ENCODE results near the gene SERPINA12. TPM values are rescaled to one million over a fixed set of nuclear protein-coding genes. Genes with fewer than 3 reads are reported as not detected.
A peak's percentile ranks its signal among the peaks of the same experiment; 100 is the strongest.

Gene SERPINA12
- total and polyA plus RNA-seq, 12 donors = not detected

DNA sequence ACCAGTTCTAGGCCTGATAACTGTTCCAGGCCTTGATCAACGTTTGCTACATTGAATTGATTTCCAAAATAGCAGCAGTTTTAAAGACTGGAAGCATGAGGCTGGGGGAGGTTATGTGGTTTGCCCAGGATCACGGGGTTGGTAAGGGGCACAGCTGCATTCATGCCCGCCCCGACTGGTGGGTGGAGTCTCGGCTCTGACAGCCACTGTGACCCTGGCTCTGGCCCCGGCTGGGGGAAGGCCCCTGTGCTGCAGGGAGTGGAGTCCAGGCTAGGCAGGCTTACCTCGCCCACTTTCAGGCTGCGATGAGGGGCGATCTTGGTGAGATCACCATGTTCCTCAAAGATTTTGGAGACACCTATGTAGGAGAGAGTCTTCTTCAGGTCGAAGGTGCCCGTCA lies 19.9 kb downstream of the SERPINA12 start:
- WGBS, 4 donors = 65 to 85% (median 75%) methylated on average over 5 to 11 of the region's 11 CpGs
- intact Hi-C loops (cut with DNase I) = loop anchor here in 1 of 2 donors (10.0 kb wide), 1 partner anchor 65 kb away; no protein-coding TSS in a partner anchor
- no peak for DNase-seq
- H3K27me3 ChIP-seq = peaks cover 3% of the 10 kb centered on the region
- H3K4me1 ChIP-seq (replicated peaks in 1 of 2) = no peaks in the 10 kb centered on the region
- no peak overlapping the region for H3K4me3 ChIP-seq
- no peak overlapping the region for H3K27ac ChIP-seq
- H3K36me3 ChIP-seq (replicated peaks in 1 of 2) = no peaks in the 10 kb centered on the region
- H3K9me3 ChIP-seq (replicated peaks in 1 of 3) = no peaks in the 10 kb centered on the region
- TF ChIP-seq, protein P1, sequence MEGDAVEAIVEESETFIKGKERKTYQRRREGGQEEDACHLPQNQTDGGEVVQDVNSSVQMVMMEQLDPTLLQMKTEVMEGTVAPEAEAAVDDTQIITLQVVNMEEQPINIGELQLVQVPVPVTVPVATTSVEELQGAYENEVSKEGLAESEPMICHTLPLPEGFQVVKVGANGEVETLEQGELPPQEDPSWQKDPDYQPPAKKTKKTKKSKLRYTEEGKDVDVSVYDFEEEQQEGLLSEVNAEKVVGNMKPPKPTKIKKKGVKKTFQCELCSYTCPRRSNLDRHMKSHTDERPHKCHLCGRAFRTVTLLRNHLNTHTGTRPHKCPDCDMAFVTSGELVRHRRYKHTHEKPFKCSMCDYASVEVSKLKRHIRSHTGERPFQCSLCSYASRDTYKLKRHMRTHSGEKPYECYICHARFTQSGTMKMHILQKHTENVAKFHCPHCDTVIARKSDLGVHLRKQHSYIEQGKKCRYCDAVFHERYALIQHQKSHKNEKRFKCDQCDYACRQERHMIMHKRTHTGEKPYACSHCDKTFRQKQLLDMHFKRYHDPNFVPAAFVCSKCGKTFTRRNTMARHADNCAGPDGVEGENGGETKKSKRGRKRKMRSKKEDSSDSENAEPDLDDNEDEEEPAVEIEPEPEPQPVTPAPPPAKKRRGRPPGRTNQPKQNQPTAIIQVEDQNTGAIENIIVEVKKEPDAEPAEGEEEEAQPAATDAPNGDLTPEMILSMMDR (IDR thresholded peaks at IDR 0.05) = no peak

DNA sequence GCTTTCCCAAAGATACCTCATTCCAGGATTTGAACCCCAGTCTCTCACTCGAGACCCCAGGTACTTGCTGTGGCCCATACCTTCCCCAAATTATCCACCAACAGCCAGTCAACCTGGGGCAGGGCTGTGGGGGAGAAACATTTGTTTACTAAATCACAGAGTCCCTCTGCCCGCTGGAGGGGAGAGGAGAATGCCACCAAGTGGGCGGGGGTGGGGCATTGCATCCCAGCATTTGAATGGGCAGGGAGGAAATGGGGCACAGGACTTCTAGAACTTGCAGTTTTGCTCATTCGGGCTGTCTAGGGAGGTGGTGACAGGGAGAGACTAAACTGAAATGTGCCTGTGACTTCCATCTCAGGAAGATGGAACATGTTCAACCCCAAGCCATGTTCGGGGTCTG lies 22.4 kb downstream of the SERPINA12 start:
- intact Hi-C loops (cut with DNase I) = loop anchor here in 1 of 2 donors (10.0 kb wide), 1 partner anchor 62 kb away; no protein-coding TSS in a partner anchor
- H3K27me3 ChIP-seq = no peaks in the 10 kb centered on the region
- H3K36me3 ChIP-seq (replicated peaks in 1 of 2) = no peaks in the 10 kb centered on the region
- 32 to 36% (median 34%) methylated on average over 5 of the region's 5 CpGs for WGBS, 4 donors
- TF ChIP-seq, protein P1 (IDR thresholded peaks at IDR 0.05) = no peak
- TF ChIP-seq POLR2A (IDR thresholded peaks at IDR 0.05) = no peak
- H3K9me3 ChIP-seq (replicated peaks in 1 of 3) = no peaks in the 10 kb centered on the region
- H3K4me1 ChIP-seq (replicated peaks in 1 of 2) = no peaks in the 10 kb centered on the region
- H3K4me3 ChIP-seq = no peak overlapping the region
- DNase-seq = no peak
- no peak overlapping the region for H3K27ac ChIP-seq

GRCh38 chr14:94485944-94486841 lies 23.1 kb downstream of the SERPINA12 start:
- DNase-seq = peak; percentile 18 to 56 (median 47)
- no peak overlapping the region for H3K27ac ChIP-seq
- H3K36me3 ChIP-seq (replicated peaks in 1 of 2) = no peaks in the 10 kb centered on the region
- H3K4me1 ChIP-seq (replicated peaks in 1 of 2) = no peaks in the 10 kb centered on the region
- no peaks in the 10 kb centered on the region for H3K27me3 ChIP-seq
- no peaks in the 10 kb centered on the region for H3K9me3 ChIP-seq (replicated peaks in 1 of 3)
- intact Hi-C loops (cut with DNase I) = loop anchor here in 1 of 2 donors (10.0 kb wide), 1 partner anchor 61 kb away; no protein-coding TSS in a partner anchor
- H3K4me3 ChIP-seq = no peak overlapping the region
- TF ChIP-seq, protein P1 (IDR thresholded peaks at IDR 0.05) = peak; percentile 80 to 99 (median 90)
- TF ChIP-seq POLR2A (IDR thresholded peaks at IDR 0.05) = no peak
- WGBS, 4 donors = 14 to 28% (median 15%) methylated on average over 12 to 26 of the region's 26 CpGs

- WGBS, 4 donors = 75 to 80% (median 78%) methylated on average over 5 of the region's 5 CpGs
- Histone ChIP-seq H3K27me3 (no peaks in the 10 kb centered on the region), H3K9me3 (replicated peaks in 1 of 3) (no peaks in the 10 kb centered on the region), H3K4me3 (no peak overlapping the region), H3K4me1 (replicated peaks in 1 of 2) (no peaks in the 10 kb centered on the region), H3K27ac (no peak overlapping the region), H3K36me3 (replicated peaks in 1 of 2) (no peaks in the 10 kb centered on the region)
- DNase-seq = no peak
- intact Hi-C loops (cut with DNase I) = loop anchor here in 1 of 2 donors (10.0 kb wide), 1 partner anchor 60 kb away; no protein-coding TSS in a partner anchor
- TF ChIP-seq POLR2A (IDR thresholded peaks at IDR 0.05) = no peak
- TF ChIP-seq, protein P1 (IDR thresholded peaks at IDR 0.05) = no peak
Observed at GRCh38 chr14:94484481-94484880, 24.8 kb downstream of the SERPINA12 start.
